Smooth muscle cell (in vitro differentiated cells): ENCODE data around the gene ARFRP1. TPM values are rescaled to one million over a fixed set of nuclear protein-coding genes. Genes with fewer than 3 reads are reported as not detected.

Experiments
- DNase-seq: peaks from one replicate; lab custom pipeline; 2025; ENCODE audit not compliant: unreplicated experiment; lab: John Stamatoyannopoulos, UW
- H2AFZ ChIP-seq: fragments of 200-600 bp; sonication (generic); 2 replicates; pipeline ENCODE4 v1.6.0; 2016; ENCODE audit warnings: antibody characterized with exemption, low read depth, mild to moderate bottlenecking
- H3F3A ChIP-seq: fragments of 200-600 bp; sonication (generic); 2 replicates; pipeline ENCODE4 v1.6.0; 2017; ENCODE audit warnings: antibody characterized with exemption, low read depth
- H3K27ac ChIP-seq: fragments of 200-600 bp; sonication (generic); 2 replicates; pipeline ENCODE4 v1.5.1; 2016; ENCODE audit warnings: low read depth, mild to moderate bottlenecking
- H3K27me3 ChIP-seq: fragments of 200-600 bp; sonication (generic); 2 replicates; pipeline ENCODE4 v1.6.1; 2016; ENCODE audit warnings: low read depth, mild to moderate bottlenecking
- H3K36me3 ChIP-seq: fragments of 200-600 bp; sonication (generic); 2 replicates; pipeline ENCODE4 v1.5.1; 2016; ENCODE audit warnings: low read depth
- H3K4me1 ChIP-seq: fragments of 200-600 bp; sonication (generic); 2 replicates; pipeline ENCODE4 v1.5.1; 2016; ENCODE audit warnings: low read depth
- H3K4me2 ChIP-seq: fragments of 200-600 bp; sonication (generic); 2 replicates; pipeline ENCODE4 v1.6.0; 2016; ENCODE audit warnings: mild to moderate bottlenecking
- H3K4me3 ChIP-seq: fragments of 200-600 bp; sonication (generic); 2 replicates; pipeline ENCODE4 v1.5.1; 2016; ENCODE audit warnings: mild to moderate bottlenecking
- H3K79me2 ChIP-seq: fragments of 200-600 bp; sonication (generic); 2 replicates; pipeline ENCODE4 v1.6.0; 2016; ENCODE audit warnings: low read depth, mild to moderate bottlenecking
- H3K9ac ChIP-seq: fragments of 200-600 bp; sonication (generic); 2 replicates; pipeline ENCODE4 v1.6.0; 2016; ENCODE audit warnings: low read depth
- H3K9me3 ChIP-seq: fragments of 200-600 bp; sonication (generic); replicated peaks from 2 replicates; pipeline ENCODE4 v1.5.1; 2016; ENCODE audit warnings: low read depth
- H4K20me1 ChIP-seq: fragments of 200-600 bp; sonication (generic); 2 replicates; pipeline ENCODE4 v1.6.0; 2016; ENCODE audit warnings: low read depth
- CTCF ChIP-seq: fragments of 200-600 bp; sonication (generic); IDR thresholded peaks from 2 replicates; pipeline ENCODE4 v1.5.1; 2017; ENCODE audit warnings: borderline replicate concordance, mild to moderate bottlenecking, antibody characterized with exemption; ENCODE audit not compliant: insufficient read depth, poor library complexity, severe bottlenecking
- WGBS: methylation state at CpG from one replicate; pipeline ENCODE4 v1.1.7; 2016; ENCODE audit warnings: low lambda C conversion rate; 5-methylcytosine and 5-hydroxymethylcytosine counted together
- polyA plus RNA-seq: library from polyadenylated mRNA; unstranded; fragments of >200 nt; fragmentation: Nextera tagmentation; extraction: Ambion mirVana; gene quantifications from 2 replicates; pipeline ENCODE4 v1.2.1, GENCODE V29; 2016
- total RNA-seq: library from RNA; depleted of rRNA; stranded (reverse); fragments of >200 nt; gene quantifications from 2 replicates; pipeline ENCODE4 v1.2.3, GENCODE V29; 2014

The ARFRP1 gene
- total and polyA plus RNA-seq, 2 experiments from 2014 or later: 11.8 to 42.3 TPM

- Histone ChIP-seq H4K20me1 (no peaks in the 10 kb centered on the region), H3K36me3 (no peaks in the 10 kb centered on the region), H3K4me2 (no peak overlapping the region), H3K9ac (no peak overlapping the region), H2AFZ (no peak overlapping the region), H3K4me3 (no peak overlapping the region), H3K79me2 (no peaks in the 10 kb centered on the region), H3K27me3 (no peaks in the 10 kb centered on the region), H3K9me3 (no peaks in the 10 kb centered on the region), H3K4me1 (no peaks in the 10 kb centered on the region), H3K27ac (no peak overlapping the region), H3F3A (peaks cover 6% of the 10 kb centered on the region)
- 97% methylated on average over 24 of the region's 24 CpGs for WGBS
- DNase-seq: no peak
- TF ChIP-seq CTCF: no peak
Observed at GRCh38 chr20:63686094-63686491, 21.7 kb downstream of the ARFRP1 start.

GRCh38 chr20:63685269-63686026, 22.3 kb downstream of the ARFRP1 start:
- Histone ChIP-seq H3K9me3 (no peaks in the 10 kb centered on the region), H3K9ac (no peak overlapping the region), H3F3A (peaks cover 6% of the 10 kb centered on the region), H4K20me1 (no peaks in the 10 kb centered on the region), H3K4me2 (no peak overlapping the region), H3K27me3 (no peaks in the 10 kb centered on the region), H3K4me1 (no peaks in the 10 kb centered on the region), H3K36me3 (no peaks in the 10 kb centered on the region), H3K4me3 (no peak overlapping the region), H3K27ac (no peak overlapping the region), H2AFZ (no peak overlapping the region), H3K79me2 (no peaks in the 10 kb centered on the region)
- WGBS: 92% methylated on average over 21 of the region's 21 CpGs
- TF ChIP-seq CTCF: no peak
- no peak for DNase-seq

GRCh38 chr20:63682384-63683139, 25.2 kb downstream of the ARFRP1 start:
- peak; percentile 38 for DNase-seq
- Histone ChIP-seq H3K79me2 (no peaks in the 10 kb centered on the region), H3K4me2 (peak overlapping the region; percentile 40), H3K36me3 (no peaks in the 10 kb centered on the region), H4K20me1 (no peaks in the 10 kb centered on the region), H2AFZ (no peak overlapping the region), H3K9ac (peak overlapping the region; percentile 36), H3K4me1 (no peaks in the 10 kb centered on the region), H3K9me3 (no peaks in the 10 kb centered on the region), H3F3A (peaks cover 6% of the 10 kb centered on the region), H3K4me3 (no peak overlapping the region), H3K27ac (peak overlapping the region; percentile 82), H3K27me3 (no peaks in the 10 kb centered on the region)
- WGBS: 22% methylated on average over 22 of the region's 22 CpGs
- TF ChIP-seq CTCF: no peak
